IMR-90 (cell line): ENCODE data around the gene PARP1. TPM values are rescaled to one million over a fixed set of nuclear protein-coding genes. Genes with fewer than 3 reads are reported as not detected.

Experiments used
- ATAC-seq: fragments of 200-7000 bp; cut with Tn5 transposase; 2 replicates; pipeline ENCODE4 v1.9.1; 2020; ENCODE audit warnings: low read depth, mild to moderate bottlenecking, moderate library complexity
- BruUV-seq: library from RNA; stranded (reverse); fragments of 400-500 nt; replicated peaks from 2 replicates; lab custom pipeline; 2021; lab: Mats Ljungman, UMichigan
- CTCF ChIA-PET: fragments of 300-600 bp; formaldehyde crosslinking; extraction: SDS; loops from one replicate; lab custom pipeline; 2021; ENCODE audit warnings: antibody characterized with exemption; lab: Yijun Ruan, JAX
- POLR2A ChIA-PET: fragments of 300-600 bp; sonication (Branson Sonifier 250); formaldehyde crosslinking; loops from one replicate; lab custom pipeline; 2022; ENCODE audit warnings: antibody characterized with exemption; ENCODE audit not compliant: unreplicated experiment; lab: Charles Lee
- DNase-seq: peaks from one replicate; pipeline ENCODE4 v3.0.0; 2013
- H2AFZ ChIP-seq: replicated peaks from 2 replicates; pipeline ENCODE3; 2013; ENCODE audit warnings: low read length, mild to moderate bottlenecking; ENCODE audit not compliant: poor library complexity
- H2AK5ac ChIP-seq: 2 replicates; pipeline ENCODE4 v1.6.1; 2013; ENCODE audit warnings: low read depth, low read length, inconsistent platforms
- H2AK9ac ChIP-seq: replicated peaks from 2 replicates; pipeline ENCODE3; 2013; ENCODE audit warnings: mild to moderate bottlenecking, low read depth, low read length, moderate library complexity; ENCODE audit not compliant: poor library complexity
- H2BK120ac ChIP-seq: 2 replicates; pipeline ENCODE4 v1.6.1; 2013; ENCODE audit warnings: low read depth, low read length, inconsistent platforms
- H2BK15ac ChIP-seq: 3 replicates; pipeline ENCODE4 v1.6.1; 2013; ENCODE audit warnings: low read depth, low read length, inconsistent platforms
- H2BK20ac ChIP-seq: 2 replicates; pipeline ENCODE4 v1.6.1; 2013; ENCODE audit warnings: low read depth, mild to moderate bottlenecking, inconsistent platforms, low read length, moderate library complexity
- H2BK5ac ChIP-seq: 2 replicates; pipeline ENCODE4 v1.6.1; 2013; ENCODE audit warnings: mild to moderate bottlenecking, low read depth, low read length, inconsistent platforms; ENCODE audit not compliant: poor library complexity, severe bottlenecking
- H3K14ac ChIP-seq: replicated peaks from 2 replicates; pipeline ENCODE4 v1.6.1; 2013; ENCODE audit warnings: low read depth, low read length, inconsistent platforms
- H3K18ac ChIP-seq: 2 replicates; pipeline ENCODE4 v1.6.1; 2013; ENCODE audit warnings: low read depth, low read length, control low read depth
- H3K23ac ChIP-seq: 2 replicates; pipeline ENCODE4 v1.6.1; 2013; ENCODE audit warnings: low read depth, low read length, inconsistent platforms
- H3K27ac ChIP-seq: 2 replicates; pipeline ENCODE4 v1.5.1; 2013; ENCODE audit warnings: mild to moderate bottlenecking, control low read depth, low read length; ENCODE audit not compliant: insufficient read depth
- H3K27me3 ChIP-seq: 2 replicates; pipeline ENCODE4 v1.6.1; 2013; ENCODE audit warnings: low read length; ENCODE audit not compliant: control insufficient read depth, insufficient read depth
- H3K36me3 ChIP-seq: 2 replicates; pipeline ENCODE4 v1.6.1; 2013; ENCODE audit warnings: low read length, mixed read lengths; ENCODE audit not compliant: control insufficient read depth, insufficient read depth
- H3K4ac ChIP-seq: 2 replicates; pipeline ENCODE4 v1.6.1; 2013; ENCODE audit warnings: low read depth, low read length, inconsistent platforms
- H3K4me1 ChIP-seq: 2 replicates; pipeline ENCODE4 v1.6.1; 2013; ENCODE audit warnings: low read length, mixed read lengths; ENCODE audit not compliant: control insufficient read depth, insufficient read depth
- H3K4me2 ChIP-seq: 2 replicates; pipeline ENCODE4 v1.6.1; 2013; ENCODE audit warnings: low read depth, mild to moderate bottlenecking, control low read depth, low read length, moderate library complexity
- H3K4me3 ChIP-seq: 2 replicates; pipeline ENCODE4 v1.5.1; 2013; ENCODE audit warnings: low read depth, mild to moderate bottlenecking, control low read depth, low read length, moderate library complexity; ENCODE audit not compliant: insufficient read depth
- H3K56ac ChIP-seq: 2 replicates; pipeline ENCODE4 v1.6.1; 2013; ENCODE audit warnings: low read length, inconsistent platforms; ENCODE audit not compliant: insufficient read depth; ENCODE audit errors: extremely low read depth
- H3K79me1 ChIP-seq, 2 experiments: 2 replicates each; pipeline ENCODE4 v1.6.1; 2013; ENCODE audit warnings: low read length in 2 of 2, inconsistent platforms in 1 of 2, low read depth in 1 of 2
- H3K9ac ChIP-seq: 2 replicates; pipeline ENCODE4 v1.6.1; 2013; ENCODE audit warnings: low read depth, low read length, control low read depth
- H3K9me1 ChIP-seq: 2 replicates; pipeline ENCODE4 v1.6.1; 2013; ENCODE audit warnings: low read length, inconsistent platforms; ENCODE audit not compliant: insufficient read depth
- H3K9me3 ChIP-seq: 2 replicates; pipeline ENCODE4 v1.6.1; 2013; ENCODE audit warnings: low read length; ENCODE audit not compliant: control insufficient read depth, insufficient read depth
- H4K20me1 ChIP-seq: 2 replicates; pipeline ENCODE4 v1.6.1; 2013; ENCODE audit warnings: low read length, inconsistent platforms; ENCODE audit not compliant: insufficient read depth
- H4K5ac ChIP-seq: 2 replicates; pipeline ENCODE4 v1.6.1; 2013; ENCODE audit warnings: mild to moderate bottlenecking, low read depth, low read length, control low read depth
- H4K8ac ChIP-seq, 2 experiments: 2 replicates each; pipeline ENCODE4 v1.6.1; 2013; ENCODE audit warnings: low read depth in 2 of 2, low read length in 2 of 2, control low read depth in 1 of 2, inconsistent platforms in 1 of 2
- H4K91ac ChIP-seq: 2 replicates; pipeline ENCODE4 v1.6.1; 2013; ENCODE audit warnings: low read depth, low read length, inconsistent platforms; ENCODE audit not compliant: insufficient read depth
- BHLHE40 ChIP-seq: fragments of 150-350 bp; IDR thresholded peaks from 2 replicates; pipeline ENCODE4 v1.6.1; 2016; ENCODE audit warnings: mild to moderate bottlenecking, low read depth, low read length
- CEBPB ChIP-seq: IDR thresholded peaks from 2 replicates; pipeline ENCODE4 v1.6.1; 2012; ENCODE audit warnings: low read depth, low read length, improper control_type of control experiment
- CHD1 ChIP-seq: IDR thresholded peaks from 2 replicates; pipeline ENCODE4 v1.6.1; 2012; ENCODE audit warnings: low read depth, low read length, improper control_type of control experiment
- FOS ChIP-seq: fragments of 150-350 bp; IDR thresholded peaks from 2 replicates; pipeline ENCODE4 v1.6.1; 2016; ENCODE audit warnings: low read depth, low read length
- MAZ ChIP-seq: IDR thresholded peaks from 2 replicates; pipeline ENCODE4 v1.6.1; 2012; ENCODE audit warnings: low read depth, mild to moderate bottlenecking, low read length, improper control_type of control experiment, moderate library complexity, borderline replicate concordance
- MXI1 ChIP-seq: IDR thresholded peaks from 2 replicates; pipeline ENCODE4 v1.6.1; 2012; ENCODE audit warnings: low read depth, mild to moderate bottlenecking, low read length, moderate library complexity, borderline replicate concordance
- NFE2L2 ChIP-seq: fragments of 150-350 bp; IDR thresholded peaks from 2 replicates; pipeline ENCODE4 v1.6.1; 2016; ENCODE audit warnings: low read depth, mild to moderate bottlenecking, low read length
- POLR2A ChIP-seq: IDR thresholded peaks from 2 replicates; pipeline ENCODE4 v1.6.1; 2012; ENCODE audit warnings: mild to moderate bottlenecking, low read depth, low read length
- RAD21 ChIP-seq: IDR thresholded peaks from 2 replicates; pipeline ENCODE4 v1.6.1; 2012; ENCODE audit warnings: low read length, improper control_type of control experiment
- RCOR1 ChIP-seq: IDR thresholded peaks from 2 replicates; pipeline ENCODE4 v1.6.1; 2012; ENCODE audit warnings: mild to moderate bottlenecking, low read length, improper control_type of control experiment; ENCODE audit not compliant: insufficient replicate concordance
- RFX5 ChIP-seq: IDR thresholded peaks from 2 replicates; pipeline ENCODE4 v1.8.0; 2012; ENCODE audit warnings: low read depth, mild to moderate bottlenecking, low read length, moderate library complexity
- SMC3 ChIP-seq: fragments of 150-350 bp; IDR thresholded peaks from 2 replicates; pipeline ENCODE4 v1.6.1; 2016; ENCODE audit warnings: low read depth, mild to moderate bottlenecking, antibody characterized with exemption, low read length, moderate library complexity
- WGBS, 2 experiments: methylation state at CpG; one replicate each; pipeline versions ENCODE4 v1.1.5 to v1.1.7; 2013; ENCODE audit warnings: missing lambda C conversion rate in 2 of 2; ENCODE audit not compliant: insufficient read length in 1 of 2; ENCODE audit errors: extremely low coverage in 2 of 2; 5-methylcytosine and 5-hydroxymethylcytosine counted together
- dilution Hi-C: fragments of 300-500 bp; cut with HindIII; formaldehyde crosslinking; loops from one replicate; pipeline ENCODE4 v1.14.3; 2018; ENCODE audit warnings: low sequenced_read_pairs; ENCODE audit not compliant: unreplicated experiment
- in situ Hi-C: fragments of 300-500 bp; cut with MboI; formaldehyde crosslinking; loops from 3 replicates; pipeline ENCODE4 v1.14.3; 2019; ENCODE audit warnings: low sequenced_read_pairs, inconsistent platforms, mixed read lengths
- intact Hi-C: fragments of 100-400 bp; cut with micrococcal nuclease; formaldehyde crosslinking; loops from 2 replicates; pipeline ENCODE4 v1.10.0; 2022
- polyA plus RNA-seq, 3 experiments: library from polyadenylated mRNA; depleted of rRNA; stranded (reverse); fragments of >200 nt; gene quantifications; 2 replicates each; pipeline ENCODE4 v1.2.3, GENCODE V29; 2012; ENCODE audit warnings: low replicate concordance in 1 of 3
- total RNA-seq: library from RNA; depleted of rRNA; stranded (reverse); fragments of >200 nt; gene quantifications from 2 replicates; pipeline ENCODE4 v1.2.3, GENCODE V29; 2012
- TF ChIP-seq, protein P1 (sequence below): fragments of 150-350 bp; IDR thresholded peaks from 2 replicates; pipeline ENCODE4 v1.6.1; 2017; ENCODE audit warnings: mild to moderate bottlenecking, antibody characterized with exemption, low read length, low read depth
- TF ChIP-seq, protein P2 (sequence below): conservative IDR thresholded peaks from 2 replicates; pipeline ENCODE4 v1.5.1; 2012; ENCODE audit warnings: mild to moderate bottlenecking, low read depth, low read length, improper control_type of control experiment

Gene PARP1
- total and polyA plus RNA-seq, 2 of the 4 experiments (the other 2 are of a cell fraction), result 86.5 to 105 TPM

DNA sequence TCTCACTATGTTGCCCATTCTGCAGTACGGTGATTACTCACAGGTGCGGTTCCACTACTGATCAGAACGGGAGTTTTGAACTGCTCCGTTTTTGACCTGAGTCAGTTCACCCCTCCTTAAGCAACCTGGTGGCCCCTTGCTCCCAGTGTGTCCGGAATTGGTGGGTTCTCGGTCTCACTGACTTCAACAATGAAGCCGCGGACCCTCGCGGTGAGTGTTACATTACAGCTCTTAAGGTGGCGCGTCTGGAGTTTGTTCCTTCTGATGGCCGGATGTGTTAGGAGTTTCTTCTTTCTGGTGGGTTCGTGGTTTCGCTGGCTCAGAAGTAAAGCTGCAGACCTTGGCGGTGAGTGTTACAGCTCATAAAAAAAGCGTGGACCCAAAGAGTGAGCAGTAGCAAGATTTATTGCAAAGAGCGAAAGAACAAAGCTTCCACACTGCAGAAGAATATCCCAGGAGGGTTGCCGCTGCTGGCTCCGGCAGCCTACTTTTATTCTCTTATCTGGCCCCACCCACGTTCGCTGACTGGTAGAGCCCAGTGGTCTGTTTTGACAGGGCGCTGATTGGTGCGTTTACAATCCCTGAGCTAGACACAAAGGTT is 17.6 kb upstream of the PARP1 start:
- peaks cover 20% of the 10 kb centered on the region for H3K27me3 ChIP-seq
- no peak overlapping the region for H3K4me3 ChIP-seq
- H3K79me1 ChIP-seq, result no peaks in the 10 kb centered on the region
- H3K9me3 ChIP-seq, result no peaks in the 10 kb centered on the region
- H4K91ac ChIP-seq, result no peak overlapping the region
- H3K36me3 ChIP-seq, result no peaks in the 10 kb centered on the region
- H3K14ac ChIP-seq, result no peak overlapping the region
- no peaks in the 10 kb centered on the region; the same call in 1 of the 2 replicates for H3K4me1 ChIP-seq
- BruUV-seq, result no TSS peak
- TF ChIP-seq RCOR1 (no peak), POLR2A (no peak), MAZ (no peak), SMC3 (no peak), RAD21 (no peak), CEBPB (no peak), CHD1 (no peak), RFX5 (no peak), NFE2L2 (no peak), MXI1 (no peak), FOS (no peak), BHLHE40 (no peak)
- TF ChIP-seq, protein P1, sequence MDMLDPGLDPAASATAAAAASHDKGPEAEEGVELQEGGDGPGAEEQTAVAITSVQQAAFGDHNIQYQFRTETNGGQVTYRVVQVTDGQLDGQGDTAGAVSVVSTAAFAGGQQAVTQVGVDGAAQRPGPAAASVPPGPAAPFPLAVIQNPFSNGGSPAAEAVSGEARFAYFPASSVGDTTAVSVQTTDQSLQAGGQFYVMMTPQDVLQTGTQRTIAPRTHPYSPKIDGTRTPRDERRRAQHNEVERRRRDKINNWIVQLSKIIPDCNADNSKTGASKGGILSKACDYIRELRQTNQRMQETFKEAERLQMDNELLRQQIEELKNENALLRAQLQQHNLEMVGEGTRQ, result no peak
- TF ChIP-seq, protein P2, sequence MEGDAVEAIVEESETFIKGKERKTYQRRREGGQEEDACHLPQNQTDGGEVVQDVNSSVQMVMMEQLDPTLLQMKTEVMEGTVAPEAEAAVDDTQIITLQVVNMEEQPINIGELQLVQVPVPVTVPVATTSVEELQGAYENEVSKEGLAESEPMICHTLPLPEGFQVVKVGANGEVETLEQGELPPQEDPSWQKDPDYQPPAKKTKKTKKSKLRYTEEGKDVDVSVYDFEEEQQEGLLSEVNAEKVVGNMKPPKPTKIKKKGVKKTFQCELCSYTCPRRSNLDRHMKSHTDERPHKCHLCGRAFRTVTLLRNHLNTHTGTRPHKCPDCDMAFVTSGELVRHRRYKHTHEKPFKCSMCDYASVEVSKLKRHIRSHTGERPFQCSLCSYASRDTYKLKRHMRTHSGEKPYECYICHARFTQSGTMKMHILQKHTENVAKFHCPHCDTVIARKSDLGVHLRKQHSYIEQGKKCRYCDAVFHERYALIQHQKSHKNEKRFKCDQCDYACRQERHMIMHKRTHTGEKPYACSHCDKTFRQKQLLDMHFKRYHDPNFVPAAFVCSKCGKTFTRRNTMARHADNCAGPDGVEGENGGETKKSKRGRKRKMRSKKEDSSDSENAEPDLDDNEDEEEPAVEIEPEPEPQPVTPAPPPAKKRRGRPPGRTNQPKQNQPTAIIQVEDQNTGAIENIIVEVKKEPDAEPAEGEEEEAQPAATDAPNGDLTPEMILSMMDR, result no peak
- no peak overlapping the region for H3K4ac ChIP-seq
- WGBS, 2 experiments, result 59% methylated on average over 4 of the region's 24 CpGs; no CpG with 5 or more reads in 1 of the 2 experiments
- in situ Hi-C loops (no loop called here), dilution Hi-C loops (no loop called here), intact Hi-C loops (no loop called here)
- DNase-seq, result no peak
- no peak overlapping the region for H2AK5ac ChIP-seq
- no peak overlapping the region for H3K23ac ChIP-seq
- no peak overlapping the region for H3K9ac ChIP-seq
- no peak overlapping the region for H3K18ac ChIP-seq
- no peak overlapping the region for H2BK20ac ChIP-seq
- H4K8ac ChIP-seq, result no peak overlapping the region
- H2AFZ ChIP-seq, result no peak overlapping the region
- H3K4me2 ChIP-seq, result no peak overlapping the region
- no peak overlapping the region for H4K5ac ChIP-seq
- H2BK120ac ChIP-seq, result no peak overlapping the region
- no peak overlapping the region for H2BK15ac ChIP-seq
- no peaks in the 10 kb centered on the region for H3K9me1 ChIP-seq
- no peak overlapping the region for H3K56ac ChIP-seq
- no peaks in the 10 kb centered on the region for H4K20me1 ChIP-seq
- H2BK5ac ChIP-seq, result no peak overlapping the region
- H2AK9ac ChIP-seq, result no peak overlapping the region
- POLR2A ChIA-PET, result no interaction called here
- CTCF ChIA-PET, result interaction anchor here (1.0 to 1.4 kb wide), 2 partner anchors 13 to 19 kb away, joined by 3 to 4 read pairs; no protein-coding TSS in a partner anchor
- no peak for ATAC-seq
- H3K27ac ChIP-seq, result no peak overlapping the region
